Mononuclear cell (primary cell): ENCODE measurements around the gene LIMS1. TPM values are rescaled to one million over a fixed set of nuclear protein-coding genes. Genes with fewer than 3 reads are reported as not detected.
"Not testable (repeated sequence)": the region's sequence is repeated elsewhere in the genome, so short reads cannot be mapped to it uniquely, and the experiment has no call there.

Experiments used
- H3K27me3 ChIP-seq: 2 replicates; pipeline ENCODE4 v1.6.0; 2011; ENCODE audit warnings: low read length, control low read depth; ENCODE audit not compliant: insufficient read depth
- H3K4me1 ChIP-seq: 2 replicates; pipeline ENCODE4 v1.5.1; 2011; ENCODE audit warnings: mild to moderate bottlenecking, low read length, control low read depth; ENCODE audit not compliant: insufficient read depth
- H3K4me3 ChIP-seq: 2 replicates; pipeline ENCODE4 v1.5.1; 2011; ENCODE audit warnings: mild to moderate bottlenecking, low read length, moderate library complexity
- H3K9me3 ChIP-seq: 2 replicates; pipeline ENCODE4 v1.5.1; 2011; ENCODE audit warnings: low read depth, mild to moderate bottlenecking, control low read depth, low read length
- total RNA-seq: library from RNA; depleted of rRNA; stranded (reverse); fragments of >200 nt; gene quantifications from one replicate; pipeline ENCODE4 v1.2.3, GENCODE V29; 2012

The LIMS1 gene
- total RNA-seq, 1 donor: 92.7 TPM

DNA sequence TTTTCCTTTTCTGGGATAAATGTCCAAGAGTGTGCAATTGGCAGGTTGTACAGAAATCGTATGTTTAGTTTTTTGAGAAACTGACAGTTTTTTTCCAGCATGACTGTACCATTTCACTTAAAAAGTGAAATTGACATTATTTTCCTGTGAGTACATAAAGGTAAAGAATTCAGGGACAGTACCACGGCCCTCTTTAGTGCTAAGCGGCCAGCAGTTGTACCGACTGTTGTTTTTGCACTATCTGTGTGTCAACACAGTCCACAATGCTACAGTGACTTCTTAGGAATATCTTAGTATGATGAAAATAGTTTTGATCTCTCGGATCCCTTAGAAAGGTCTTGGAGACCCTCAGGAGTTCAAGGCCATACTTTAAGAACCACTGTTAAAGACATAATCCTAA, 2.6 kb downstream of the LIMS1 start:
- Histone ChIP-seq H3K4me1 (peaks cover 26% of the 10 kb centered on the region), H3K4me3 (no peak overlapping the region), H3K27me3 (no peaks in the 10 kb centered on the region), H3K9me3 (no peaks in the 10 kb centered on the region)

- H3K9me3 ChIP-seq: no peaks in the 10 kb centered on the region
- no peaks in the 10 kb centered on the region for H3K27me3 ChIP-seq
- H3K4me3 ChIP-seq: no peak overlapping the region
- H3K4me1 ChIP-seq: peaks cover 24% of the 10 kb centered on the region
Observed at GRCh38 chr2:108538000-108538625, 3.8 kb downstream of the LIMS1 start.

GRCh38 chr2:108541451-108541850, 7.2 kb downstream of the LIMS1 start:
- Histone ChIP-seq H3K4me1 (peaks cover 3% of the 10 kb centered on the region), H3K27me3 (no peaks in the 10 kb centered on the region), H3K4me3 (no peak overlapping the region), H3K9me3 (no peaks in the 10 kb centered on the region)

- Histone ChIP-seq H3K4me3 (no peak overlapping the region), H3K4me1 (no peaks in the 10 kb centered on the region), H3K27me3 (no peaks in the 10 kb centered on the region), H3K9me3 (no peaks in the 10 kb centered on the region)
Observed at GRCh38 chr2:108542071-108542470, 7.8 kb downstream of the LIMS1 start.

DNA sequence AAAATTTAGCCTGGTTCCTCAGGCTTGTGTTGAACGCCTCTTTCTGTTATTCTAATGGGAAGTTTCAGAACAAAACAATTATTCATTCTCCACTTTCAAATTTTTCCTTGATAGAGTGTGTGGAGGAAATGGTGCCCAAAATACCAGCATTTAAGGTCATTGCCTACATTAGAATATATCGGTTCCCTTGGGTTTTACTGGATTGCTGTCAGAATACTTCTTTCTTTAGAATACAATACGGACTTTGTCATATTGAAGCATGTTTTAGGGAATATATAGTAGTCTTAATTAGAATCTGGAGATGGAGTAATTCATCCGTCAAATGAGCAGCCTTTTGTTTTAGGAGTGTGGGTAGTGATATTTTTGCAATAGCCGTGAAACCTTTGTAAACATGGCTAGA, 13.3 kb downstream of the LIMS1 start:
- Histone ChIP-seq H3K4me1 (no peaks in the 10 kb centered on the region), H3K4me3 (no peak overlapping the region), H3K27me3 (no peaks in the 10 kb centered on the region), H3K9me3 (no peaks in the 10 kb centered on the region)

- Histone ChIP-seq H3K9me3 (no peaks in the 10 kb centered on the region), H3K27me3 (no peaks in the 10 kb centered on the region), H3K4me3 (no peak overlapping the region), H3K4me1 (no peaks in the 10 kb centered on the region)
Observed at GRCh38 chr2:108548208-108549003, 14.1 kb downstream of the LIMS1 start.

DNA sequence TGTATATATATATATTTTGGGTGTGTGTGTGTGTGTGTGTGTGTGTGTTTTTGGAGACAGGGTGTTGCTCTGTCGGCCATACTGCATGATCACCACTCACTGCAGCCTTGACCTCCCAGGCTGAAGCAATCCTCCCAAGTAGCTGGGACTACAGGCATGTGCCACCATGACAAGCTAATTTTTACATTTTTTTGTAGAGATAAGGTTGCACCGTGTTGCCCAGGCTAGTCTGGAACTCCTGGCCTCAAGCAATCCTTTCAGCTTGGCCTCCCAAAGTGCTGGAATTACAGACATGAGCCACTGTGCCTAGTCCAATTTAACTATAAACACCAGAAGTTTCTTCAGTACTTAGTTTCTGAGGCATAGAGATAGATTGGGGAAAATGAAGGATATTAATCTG, 18.3 kb downstream of the LIMS1 start:
- Histone ChIP-seq H3K27me3 (no peaks in the 10 kb centered on the region), H3K4me3 (no peak overlapping the region), H3K4me1 (no peaks in the 10 kb centered on the region), H3K9me3 (no peaks in the 10 kb centered on the region)

DNA sequence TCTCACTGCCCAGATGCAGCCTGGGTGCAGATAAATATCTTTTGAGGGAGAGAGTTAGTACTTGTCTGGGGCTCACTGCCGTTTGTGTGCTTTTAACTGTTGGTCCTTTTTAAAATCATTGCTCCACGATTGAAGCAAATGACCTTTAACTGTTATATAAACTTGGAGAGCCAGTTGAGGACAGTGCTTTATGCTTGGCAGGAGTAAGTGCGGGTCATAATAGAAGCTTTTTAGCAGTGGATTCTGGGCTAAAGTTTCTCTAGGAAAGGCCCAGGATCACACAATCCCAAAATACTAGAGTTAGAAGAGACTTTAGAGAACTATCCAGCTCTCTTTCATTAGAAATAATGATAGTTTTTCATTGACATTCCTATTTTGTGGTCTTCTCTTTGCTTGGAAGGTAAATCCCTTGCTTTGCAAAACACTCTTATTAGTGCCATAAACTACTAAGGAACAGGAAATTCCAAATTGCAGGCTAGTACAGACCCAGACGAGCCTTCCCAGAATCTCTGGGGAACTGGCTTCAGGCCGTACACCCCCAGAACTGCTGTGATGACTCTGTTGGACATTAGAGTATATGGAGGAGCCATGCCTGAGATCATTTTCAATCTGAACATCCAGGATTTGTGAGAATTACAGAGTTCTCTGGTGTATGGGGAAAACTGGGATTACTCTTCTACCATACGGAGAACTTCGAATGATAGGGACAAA, 19.1 kb downstream of the LIMS1 start:
- H3K9me3 ChIP-seq: no peaks in the 10 kb centered on the region
- no peaks in the 10 kb centered on the region for H3K4me1 ChIP-seq
- H3K27me3 ChIP-seq: no peaks in the 10 kb centered on the region
- no peak overlapping the region for H3K4me3 ChIP-seq

- Histone ChIP-seq H3K9me3 (no peaks in the 10 kb centered on the region), H3K4me3 (no peak overlapping the region), H3K27me3 (no peaks in the 10 kb centered on the region), H3K4me1 (no peaks in the 10 kb centered on the region)
Observed at GRCh38 chr2:108554528-108554927, 20.3 kb downstream of the LIMS1 start.

DNA sequence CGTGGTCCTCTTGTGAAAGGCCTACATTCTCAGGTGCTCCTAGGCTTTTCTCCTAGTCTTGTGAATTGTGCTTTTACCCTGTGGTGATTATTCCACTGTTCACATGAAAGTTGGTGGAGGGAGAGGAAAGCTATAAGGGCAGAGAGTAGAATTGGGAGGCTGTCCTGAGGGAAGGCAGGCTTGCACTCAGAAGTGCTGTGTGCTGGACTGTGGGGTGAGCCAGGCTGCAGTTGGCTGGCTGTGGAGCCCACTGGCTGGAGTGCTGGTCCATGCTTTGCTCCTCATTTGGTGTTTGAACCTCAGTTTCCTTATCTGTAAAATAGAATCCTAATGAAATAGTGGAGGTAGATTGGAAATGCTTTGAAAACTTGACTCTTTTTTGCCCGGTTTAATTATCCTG, 21.3 kb downstream of the LIMS1 start:
- Histone ChIP-seq H3K4me1 (no peaks in the 10 kb centered on the region), H3K27me3 (no peaks in the 10 kb centered on the region), H3K4me3 (no peak overlapping the region), H3K9me3 (no peaks in the 10 kb centered on the region)

DNA sequence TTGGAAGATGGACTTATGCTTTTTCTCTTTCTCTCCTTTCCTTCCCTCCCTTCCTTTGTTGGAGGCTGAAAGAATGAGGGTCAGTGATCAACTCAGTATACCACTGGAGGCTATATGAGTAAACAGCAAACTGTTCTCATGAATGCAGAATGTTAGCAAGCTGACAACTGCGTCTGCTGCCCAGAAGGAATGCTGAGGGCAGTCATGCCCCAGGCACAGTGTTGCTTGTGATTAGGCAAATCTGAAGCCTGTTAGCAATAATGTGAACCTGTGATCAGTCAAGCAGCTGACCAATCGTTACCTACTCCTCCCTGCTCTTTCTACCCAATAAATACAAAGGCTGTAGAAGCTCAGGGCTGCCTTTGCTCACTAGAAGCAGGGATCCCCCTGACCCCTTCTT, 22.3 kb downstream of the LIMS1 start:
- H3K9me3 ChIP-seq, H3K27me3 ChIP-seq, H3K4me1 ChIP-seq, H3K4me3 ChIP-seq: not testable (repeated sequence)

DNA sequence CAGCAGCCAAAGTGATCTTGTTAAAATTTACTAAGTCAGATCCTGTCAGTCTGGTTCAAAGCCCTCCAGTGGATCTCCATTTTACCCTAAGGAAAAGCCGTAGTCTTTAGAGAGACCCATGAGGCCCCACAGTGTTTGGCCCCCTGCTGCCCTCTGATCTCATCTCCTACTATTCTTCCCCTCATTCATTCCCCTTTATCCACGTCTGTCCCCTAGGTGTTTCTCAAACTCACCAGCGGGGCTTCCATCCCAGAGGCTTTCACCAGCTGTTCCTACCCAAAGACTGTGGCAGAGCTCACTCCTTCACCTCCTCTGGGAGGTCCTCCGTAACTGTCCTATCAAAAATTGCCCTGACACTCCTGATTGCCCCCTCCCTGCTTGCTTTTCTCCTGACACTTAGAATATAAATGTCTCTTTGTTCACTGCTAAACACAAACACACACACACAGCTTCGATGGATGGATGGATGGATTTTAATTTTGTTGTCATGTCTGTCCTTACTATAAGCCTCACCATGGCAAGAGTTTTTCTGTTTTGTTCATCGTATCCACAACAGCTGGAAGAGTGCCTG, 26.1 kb downstream of the LIMS1 start:
- H3K4me1 ChIP-seq: no peaks in the 10 kb centered on the region
- H3K4me3 ChIP-seq: no peak overlapping the region
- H3K9me3 ChIP-seq: no peaks in the 10 kb centered on the region
- H3K27me3 ChIP-seq: no peaks in the 10 kb centered on the region

DNA sequence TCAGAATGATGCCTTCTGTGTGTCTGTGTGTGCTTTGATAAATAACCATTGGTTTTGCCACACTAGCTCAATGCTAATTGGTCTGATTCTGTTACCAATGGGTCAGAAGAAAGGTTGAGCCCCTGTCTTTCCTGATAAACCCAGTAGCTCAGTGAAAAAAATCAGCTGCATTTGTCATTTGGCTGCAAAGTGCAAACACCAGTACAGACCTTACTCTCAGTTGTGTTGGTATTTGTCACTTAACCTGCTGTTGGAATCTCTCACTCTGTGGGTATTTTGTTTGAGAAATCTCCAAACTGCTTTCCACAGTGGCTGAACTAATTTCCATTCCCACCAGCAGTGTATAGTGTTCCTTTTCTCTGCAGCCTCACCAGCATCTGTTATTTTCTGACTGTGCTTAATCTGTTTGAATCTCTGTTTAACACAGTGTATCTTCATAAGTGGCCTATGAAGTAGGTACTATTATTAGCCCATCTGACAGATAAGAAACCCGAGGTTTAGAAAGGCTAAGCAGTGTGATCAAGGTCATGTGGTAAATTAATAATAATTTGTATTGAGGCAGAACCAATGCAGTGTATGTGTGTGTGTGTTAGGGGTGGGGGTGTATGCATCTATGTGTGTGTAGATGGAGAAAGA, 26.7 kb downstream of the LIMS1 start:
- H3K27me3 ChIP-seq: no peaks in the 10 kb centered on the region
- no peaks in the 10 kb centered on the region for H3K9me3 ChIP-seq
- no peak overlapping the region for H3K4me3 ChIP-seq
- H3K4me1 ChIP-seq: no peaks in the 10 kb centered on the region

DNA sequence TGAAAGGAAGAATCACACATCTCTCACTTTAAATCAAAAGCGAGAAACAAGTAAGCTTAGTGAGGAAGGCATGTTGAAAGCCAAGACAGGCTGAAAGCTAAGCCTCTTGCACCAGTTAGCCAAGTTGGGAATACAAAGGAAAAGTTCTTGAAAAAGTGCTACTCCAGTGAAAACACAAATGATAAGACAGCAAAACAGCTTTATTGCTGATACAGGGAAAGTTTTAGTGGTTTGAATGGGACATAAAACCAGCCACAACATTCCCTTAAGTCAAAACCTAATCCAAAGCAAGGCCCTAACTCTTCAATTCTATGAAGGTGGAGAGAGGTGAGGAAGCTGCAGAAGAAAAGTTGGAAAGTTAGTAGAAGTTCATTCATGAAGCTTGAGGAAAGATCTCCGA, 28.0 kb downstream of the LIMS1 start:
- Histone ChIP-seq H3K4me1 (no peaks in the 10 kb centered on the region), H3K27me3 (no peaks in the 10 kb centered on the region), H3K9me3 (no peaks in the 10 kb centered on the region), H3K4me3 (no peak overlapping the region)

- Histone ChIP-seq H3K4me3 (no peak overlapping the region), H3K27me3 (no peaks in the 10 kb centered on the region), H3K9me3 (no peaks in the 10 kb centered on the region), H3K4me1 (no peaks in the 10 kb centered on the region)
Observed at GRCh38 chr2:108564510-108564909, 30.2 kb downstream of the LIMS1 start.
